HG03354 (cell line): ENCODE measurements around the gene ANGPT4.
"Not testable (repeated sequence)": the region's sequence is repeated elsewhere in the genome, so short reads cannot be mapped to it uniquely, and the experiment has no call there.

Experiments used
- ATAC-seq: cut with Tn5 transposase; IDR thresholded peaks from one replicate; pipeline ENCODE4 v1.9.1; 2021; ENCODE audit warnings: mild to moderate bottlenecking; ENCODE audit not compliant: unreplicated experiment, poor library complexity, severe bottlenecking

The ANGPT4 gene

DNA sequence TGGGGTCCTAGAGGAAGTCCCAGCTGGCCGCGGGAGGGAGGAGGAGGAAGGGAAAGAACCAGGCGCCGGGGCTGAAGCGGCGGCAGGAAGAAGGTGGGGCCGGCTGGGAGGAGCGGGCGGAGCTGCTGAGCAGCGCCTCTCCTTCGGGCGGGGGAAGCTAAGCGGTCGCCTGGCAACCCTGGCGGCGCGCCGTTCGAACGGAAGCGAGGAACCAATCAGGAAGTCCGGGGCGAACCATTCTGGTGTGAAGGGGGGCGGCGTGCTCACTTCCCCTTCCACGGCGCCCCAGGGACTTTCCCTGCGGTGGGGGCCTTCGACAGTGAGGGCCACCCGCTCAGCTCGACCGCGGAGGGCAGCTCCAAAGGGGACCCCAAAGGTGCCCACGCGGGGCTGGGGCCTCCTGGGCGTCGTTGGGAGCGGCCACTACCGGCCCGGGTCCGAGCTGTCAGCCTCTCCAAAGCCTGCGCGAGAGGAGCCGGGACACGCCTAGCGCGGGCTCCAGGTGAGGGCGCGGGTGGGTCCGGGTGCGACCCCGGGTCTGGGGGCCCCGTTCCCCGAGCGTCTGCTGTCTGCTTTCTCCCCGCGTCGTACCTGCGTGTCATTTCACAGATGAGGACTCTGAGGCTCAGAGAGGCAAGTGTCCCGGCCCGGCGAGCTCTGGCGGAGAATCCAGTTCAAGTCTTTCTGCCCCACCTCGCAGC lies 82.5 kb downstream of the ANGPT4 start, which contains the start of gene FAM110A:
Gene FAM110A (plus strand): TSS at position 266 of the 701 bp plus-strand sequence. CDS start 11,090 bp downstream, outside the sequence.
- peak; percentile 96 for ATAC-seq

GRCh38 chr20:833121-833449 lies 83.0 kb downstream of the ANGPT4 start:
- peak; percentile 25 for ATAC-seq

GRCh38 chr20:831956-832355 lies 84.2 kb downstream of the ANGPT4 start:
- no peak for ATAC-seq

DNA sequence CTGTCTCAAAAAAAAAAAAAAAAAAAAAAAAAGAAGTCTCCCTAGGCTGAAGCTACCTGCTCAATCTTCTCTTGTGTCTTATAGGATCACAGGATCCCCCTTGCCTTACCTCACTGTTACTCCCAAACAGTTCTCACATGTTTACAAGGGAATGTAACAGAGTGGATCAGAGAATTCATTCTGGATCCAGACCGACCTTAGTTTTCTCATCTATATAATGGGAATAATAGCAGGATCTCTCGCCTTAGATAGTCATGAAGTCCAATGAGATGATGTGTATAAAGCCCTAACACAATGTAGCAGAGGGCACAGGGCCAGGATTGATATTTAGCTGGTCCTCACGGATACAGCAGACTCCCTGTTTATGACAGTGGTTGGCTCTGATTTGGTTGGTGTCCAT lies 84.9 kb downstream of the ANGPT4 start:
- no peak for ATAC-seq

DNA sequence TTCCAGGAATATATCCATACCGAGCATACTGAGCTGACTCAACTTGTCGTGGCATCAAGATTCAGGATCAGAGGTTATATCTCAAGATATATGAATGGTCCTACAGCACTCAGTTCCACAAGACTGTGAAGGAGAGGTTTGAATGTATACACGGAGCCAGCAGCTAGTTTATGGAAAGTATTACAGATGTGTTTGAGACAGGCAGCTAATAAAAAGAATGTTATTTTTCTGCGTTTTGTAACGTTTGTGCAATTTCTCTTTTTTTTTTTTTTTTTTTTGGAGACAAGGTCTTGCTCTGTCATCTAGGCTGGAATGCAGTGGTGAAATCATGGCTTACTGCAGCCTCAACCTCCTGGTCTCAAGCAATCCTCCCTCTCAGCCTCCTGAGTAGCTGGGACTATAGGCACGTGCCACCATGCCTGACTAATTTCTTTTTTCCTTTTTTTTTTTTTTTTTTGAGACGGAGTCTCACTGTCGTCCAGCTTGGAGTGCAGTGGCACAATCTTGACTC lies 86.1 kb downstream of the ANGPT4 start:
- ATAC-seq, result no peak

DNA sequence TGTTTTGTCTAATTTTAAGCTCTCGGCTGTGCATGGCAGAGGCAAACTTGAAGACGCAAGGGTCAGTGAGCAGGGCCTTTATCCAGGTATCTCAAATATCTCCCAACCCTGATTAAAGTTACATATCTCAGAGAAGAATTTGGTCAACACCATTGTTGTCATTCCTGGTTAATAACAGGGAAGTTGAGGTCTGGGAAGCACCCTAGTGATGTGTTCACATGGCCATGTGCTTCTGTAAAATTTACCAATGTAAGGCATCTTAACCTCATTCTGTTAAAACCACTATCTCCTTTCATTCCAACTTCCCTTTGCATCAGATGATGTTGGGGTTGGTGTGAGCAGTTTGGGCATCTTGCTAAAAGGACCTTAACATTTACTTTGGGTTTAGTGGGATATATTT lies 86.6 kb downstream of the ANGPT4 start:
- no peak for ATAC-seq

GRCh38 chr20:828987-829386 lies 87.1 kb downstream of the ANGPT4 start:
- no peak for ATAC-seq

GRCh38 chr20:827981-828380 lies 88.2 kb downstream of the ANGPT4 start:
- ATAC-seq, result not testable (repeated sequence)

DNA sequence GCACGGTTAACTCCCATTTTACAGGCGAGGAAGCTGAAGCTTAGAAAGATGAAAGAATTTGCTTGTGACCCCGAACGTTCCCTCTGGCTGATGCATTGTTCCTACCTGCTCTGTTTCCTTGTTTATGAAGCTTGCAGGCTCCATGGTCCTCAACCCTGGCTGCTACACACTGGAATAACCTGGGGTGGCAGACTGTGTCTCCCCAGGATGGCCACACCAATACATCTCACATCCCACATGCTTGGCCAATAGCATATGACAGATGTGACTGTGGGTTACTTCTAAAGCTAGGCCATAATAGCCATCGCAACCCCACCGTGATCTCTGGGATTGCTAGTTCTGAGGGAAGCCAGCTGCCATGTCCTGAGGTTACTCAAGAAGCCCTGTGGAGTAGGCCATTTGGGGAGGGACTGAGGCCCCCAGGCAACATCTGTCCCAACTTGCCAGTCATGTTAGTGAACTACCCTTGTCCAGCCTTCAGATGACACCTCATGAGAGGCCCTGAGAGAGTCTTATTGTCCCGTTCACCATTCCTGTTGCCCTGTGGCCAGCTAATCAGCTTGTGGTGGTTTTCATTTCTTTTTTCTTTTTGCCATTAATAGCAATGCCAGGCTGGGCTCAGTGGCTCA lies 89.3 kb downstream of the ANGPT4 start:
- no peak for ATAC-seq

GRCh38 chr20:825710-826421 lies 90.3 kb downstream of the ANGPT4 start:
- ATAC-seq, result no peak

DNA sequence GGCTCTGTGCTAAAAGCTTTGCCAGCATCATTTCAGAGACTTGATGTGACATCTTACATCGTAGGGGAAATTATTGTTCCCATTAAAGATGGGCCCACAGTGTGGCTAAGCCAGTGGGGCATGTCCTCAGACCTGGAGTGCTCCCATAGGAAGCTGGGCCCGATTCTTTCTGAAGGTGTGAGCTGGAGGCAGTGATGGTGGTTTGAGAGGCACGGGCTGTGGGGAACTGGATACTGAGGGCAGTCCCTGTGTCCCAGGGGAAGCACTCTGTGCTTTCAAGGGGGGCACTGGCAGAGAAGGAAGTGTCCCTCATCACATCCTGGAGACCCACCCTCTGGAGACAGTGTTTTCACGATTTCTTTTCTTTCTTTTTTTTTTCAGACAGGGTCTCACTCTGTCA lies 91.2 kb downstream of the ANGPT4 start:
- ATAC-seq, result no peak

DNA sequence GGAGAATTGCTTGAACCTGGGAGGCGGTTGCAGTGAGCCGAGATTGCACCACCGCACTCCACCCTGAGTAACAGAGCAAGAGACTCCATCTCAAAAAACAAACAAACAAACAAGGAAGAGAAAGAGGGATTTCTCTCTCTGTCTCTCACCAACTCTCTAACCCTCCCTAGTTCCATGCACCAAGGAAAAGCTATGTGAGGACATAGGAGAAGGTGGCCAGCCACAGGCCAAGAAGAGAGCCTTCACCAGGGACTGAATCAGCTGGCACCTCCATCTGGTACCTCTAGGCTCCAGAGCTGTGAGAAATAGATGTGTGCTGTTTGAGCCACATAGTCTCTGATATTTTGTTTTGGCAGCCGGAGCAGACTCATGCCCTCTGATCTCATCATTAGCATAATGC lies 91.6 kb downstream of the ANGPT4 start:
- ATAC-seq, result no peak

- ATAC-seq, result no peak
Measured at GRCh38 chr20:823574-823902, 92.6 kb downstream of the ANGPT4 start.

DNA sequence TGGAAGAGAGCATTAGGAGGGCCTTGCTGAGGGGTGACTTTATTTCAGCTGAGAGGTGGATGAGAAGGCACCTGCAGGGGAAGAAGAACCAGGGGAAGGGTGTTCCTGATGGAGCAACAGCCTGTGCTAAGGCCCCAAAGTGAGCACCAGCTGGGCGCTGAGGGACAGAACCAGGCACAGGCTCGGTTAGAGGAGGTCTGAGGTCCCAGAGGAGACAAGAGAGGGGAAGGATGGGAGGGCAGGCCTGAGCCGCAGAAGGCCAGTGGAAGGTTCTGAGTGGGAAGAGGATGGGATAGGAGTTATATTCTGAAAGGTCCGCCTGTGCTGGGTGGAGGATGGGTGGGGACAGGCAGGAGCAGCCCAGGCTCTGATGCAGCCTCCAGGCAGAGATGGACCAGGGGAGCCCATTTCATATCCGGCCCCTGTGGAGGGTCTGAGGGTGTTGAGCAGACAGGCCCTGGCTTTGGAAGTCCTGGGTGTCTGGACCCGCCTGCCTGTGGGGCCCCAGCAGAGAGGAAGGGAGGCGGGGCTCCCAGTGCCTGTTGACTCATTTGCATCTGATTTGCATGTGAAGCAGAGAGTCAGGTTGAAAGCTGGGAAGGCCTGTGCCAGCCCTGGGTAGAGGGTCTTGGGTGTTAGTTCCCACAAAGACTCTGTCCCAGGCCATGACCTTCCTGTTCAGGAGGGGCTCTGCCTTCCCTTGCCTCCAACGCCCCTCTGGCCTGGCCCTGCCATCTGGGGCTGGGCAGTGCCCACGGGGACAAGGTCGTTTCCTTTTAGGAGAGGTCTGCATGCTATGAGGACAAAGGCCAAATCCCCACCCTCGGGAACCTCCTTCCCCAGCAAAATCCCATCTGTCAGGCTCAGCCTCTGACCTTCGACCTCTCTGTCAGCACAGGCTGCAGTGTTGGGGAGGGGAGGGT lies 93.2 kb downstream of the ANGPT4 start:
- no peak for ATAC-seq

- ATAC-seq, result no peak
Measured at GRCh38 chr20:821731-822065, 94.4 kb downstream of the ANGPT4 start.

DNA sequence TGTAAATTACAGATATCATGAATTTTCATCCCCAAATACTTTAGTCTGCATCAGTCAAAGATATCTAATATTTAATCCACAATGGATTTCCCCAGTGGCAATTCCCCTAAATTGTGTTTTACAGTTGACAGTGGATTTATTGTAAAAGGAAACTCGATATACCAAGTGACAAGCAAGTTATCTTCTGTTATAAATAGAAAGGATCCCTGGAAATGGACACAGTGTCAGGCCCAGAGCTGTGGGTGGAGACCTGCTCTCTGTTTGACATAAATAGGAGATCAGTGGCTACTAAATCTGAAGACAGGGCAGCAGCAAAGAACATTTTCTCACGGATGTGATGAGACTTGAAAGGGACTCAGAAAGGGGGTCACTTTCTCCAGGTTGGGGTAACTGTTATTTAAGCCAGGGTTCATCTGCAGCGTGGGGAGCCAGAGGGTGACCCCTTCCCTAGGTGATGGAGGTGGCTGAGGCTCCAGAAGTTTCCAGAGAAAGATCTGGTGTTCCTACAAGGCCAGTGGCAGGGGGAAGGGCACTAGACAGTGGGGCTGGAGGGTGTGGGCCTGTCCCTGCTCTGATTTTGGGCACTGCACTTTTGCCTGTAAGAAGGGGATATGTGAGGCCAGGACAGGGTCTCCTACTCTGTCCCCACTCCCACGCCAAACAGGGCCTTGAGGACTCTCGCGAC lies 94.9 kb downstream of the ANGPT4 start:
- no peak for ATAC-seq

- no peak for ATAC-seq
Measured at GRCh38 chr20:820323-820953, 95.7 kb downstream of the ANGPT4 start.
